Right cardiac atrium (tissue), 5 donors: ENCODE results near the gene CDKN2D. TPM values are rescaled to one million over a fixed set of nuclear protein-coding genes. Genes with fewer than 3 reads are reported as not detected.
"Not testable (repeated sequence)": the region's sequence is repeated elsewhere in the genome, so short reads cannot be mapped to it uniquely, and the experiment has no call there.

ENCODE experiments used
- ATAC-seq, 2 donors: fragments of 200-7000 bp; cut with Tn5 transposase; one replicate each; pipeline versions ENCODE4 v1.8.0 to v1.9.1; 2020; ENCODE audit warnings: moderate library complexity in 2 of 2, mild to moderate bottlenecking in 1 of 2
- DNase-seq, 3 donors: peaks; one replicate each; pipeline ENCODE4 v3.0.0-alpha.2; 2020
- H3K27ac ChIP-seq: one replicate; pipeline ENCODE4 v1.5.1; 2013; ENCODE audit warnings: mild to moderate bottlenecking, low read length, control low read depth, moderate library complexity
- H3K27me3 ChIP-seq: one replicate; pipeline ENCODE4 v1.6.1; 2013; ENCODE audit not compliant: control insufficient read depth, insufficient read depth
- H3K4me1 ChIP-seq: one replicate; pipeline ENCODE4 v1.6.1; 2013; ENCODE audit warnings: low read length; ENCODE audit not compliant: control insufficient read depth, insufficient read depth
- H3K4me3 ChIP-seq: one replicate; pipeline ENCODE4 v1.5.1; 2013; ENCODE audit warnings: low read length, control low read depth
- H3K9me3 ChIP-seq: one replicate; pipeline ENCODE4 v1.6.1; 2013; ENCODE audit warnings: low read length; ENCODE audit not compliant: control insufficient read depth
- WGBS: extraction: QIAGEN DNeasy Blood & Tissue Kit; methylation state at CpG from one replicate; pipeline ENCODE4 v1.1.7; 2013; 5-methylcytosine and 5-hydroxymethylcytosine counted together
- intact Hi-C, 4 donors: fragments of 100-400 bp; cut with DNase I; formaldehyde crosslinking; loops; one replicate each; pipeline versions ENCODE4 v1.11.0 to v1.14.0; 2022 to 2023
- polyA plus RNA-seq: library from polyadenylated mRNA; stranded (reverse); fragments of 200-250 nt; gene quantifications from one replicate; pipeline ENCODE4 v1.2.3, GENCODE V29; 2013
- total RNA-seq, 4 donors: library from RNA; stranded (reverse); fragmentation: NEBNext Ultra II Directional; extraction: Animal tissue kit (Norgen Biotek cat#: 25700); gene quantifications; one replicate each; pipeline ENCODE4 v1.2.1, GENCODE V29; 2021
- donor health status: healthy with polysubstance abuse.
- donor health status: DM: no; HTN: yes; CAD: no.
- donor health status: DM: no; HTN: no; CAD: no.
- donor health status: DM: no; HTN: yes; CAD: no; lungs with severe emphysema.
- donor health status: DM: yes; HTN: yes; CAD: no.

Gene CDKN2D
- total and polyA plus RNA-seq, 5 donors = 6.1 to 9.4 (median 7.4) TPM

GRCh38 chr19:10538204-10538983 is 30.4 kb downstream of the CDKN2D start:
- WGBS = 72% methylated on average over 20 of the region's 20 CpGs
- H3K9me3 ChIP-seq = no peaks in the 10 kb centered on the region
- H3K4me1 ChIP-seq = no peaks in the 10 kb centered on the region
- H3K27me3 ChIP-seq = no peaks in the 10 kb centered on the region
- DNase-seq = peak in 2 of 3 donors; percentile 2
- no peak overlapping the region for H3K4me3 ChIP-seq
- intact Hi-C loops = no loop called here
- no peak overlapping the region for H3K27ac ChIP-seq
- ATAC-seq = no peak

GRCh38 chr19:10537668-10538067 is 31.1 kb downstream of the CDKN2D start:
- intact Hi-C loops = no loop called here

GRCh38 chr19:10535613-10536012 is 33.2 kb downstream of the CDKN2D start:
- no peaks in the 10 kb centered on the region for H3K4me1 ChIP-seq
- 70% methylated on average over 6 of the region's 6 CpGs for WGBS
- DNase-seq (no peak), ATAC-seq (no peak)
- no peak overlapping the region for H3K27ac ChIP-seq
- no peaks in the 10 kb centered on the region for H3K27me3 ChIP-seq
- intact Hi-C loops = no loop called here
- H3K4me3 ChIP-seq = no peak overlapping the region
- no peaks in the 10 kb centered on the region for H3K9me3 ChIP-seq

More at GRCh38 chr19:10537668-10538067, 31.1 kb downstream of the CDKN2D start:
- no peak for ATAC-seq
- Histone ChIP-seq H3K27ac (no peak overlapping the region), H3K4me1 (no peaks in the 10 kb centered on the region), H3K27me3 (no peaks in the 10 kb centered on the region), H3K4me3 (no peak overlapping the region), H3K9me3 (no peaks in the 10 kb centered on the region)
- no peak for DNase-seq
- WGBS = 79% methylated on average over 11 of the region's 11 CpGs

- Histone ChIP-seq H3K9me3 (no peaks in the 10 kb centered on the region), H3K27ac (no peak overlapping the region), H3K27me3 (no peaks in the 10 kb centered on the region), H3K4me3 (no peak overlapping the region), H3K4me1 (no peaks in the 10 kb centered on the region)
- intact Hi-C loops = no loop called here
- 71% methylated on average over 10 of the region's 10 CpGs for WGBS
- DNase-seq (no peak), ATAC-seq (peak; percentile 63 to 87)
Observed at GRCh38 chr19:10533646-10534386, 35.0 kb downstream of the CDKN2D start.

GRCh38 chr19:10532457-10532856 is 36.3 kb downstream of the CDKN2D start:
- Histone ChIP-seq H3K4me1 (no peaks in the 10 kb centered on the region), H3K4me3 (no peak overlapping the region), H3K9me3 (no peaks in the 10 kb centered on the region), H3K27ac (no peak overlapping the region), H3K27me3 (no peaks in the 10 kb centered on the region)
- intact Hi-C loops = no loop called here
- DNase-seq (no peak), ATAC-seq (no peak)
- WGBS = 87% methylated on average over 1 of the region's 1 CpG

GRCh38 chr19:10526887-10527286 is 41.9 kb downstream of the CDKN2D start:
- H3K27ac ChIP-seq, ATAC-seq, H3K4me3 ChIP-seq, intact Hi-C loops, H3K27me3 ChIP-seq, H3K9me3 ChIP-seq, DNase-seq, H3K4me1 ChIP-seq: not testable (repeated sequence)
- 87% methylated on average over 8 of the region's 8 CpGs for WGBS

- Histone ChIP-seq H3K9me3 (no peaks in the 10 kb centered on the region), H3K27me3 (no peaks in the 10 kb centered on the region), H3K4me1 (no peaks in the 10 kb centered on the region), H3K27ac (no peak overlapping the region), H3K4me3 (no peak overlapping the region)
- WGBS = 88% methylated on average over 7 of the region's 7 CpGs
- intact Hi-C loops = no loop called here
- no peak for DNase-seq
- no peak for ATAC-seq
Observed at GRCh38 chr19:10525636-10526035, 43.1 kb downstream of the CDKN2D start.

- Histone ChIP-seq H3K27ac (no peak overlapping the region), H3K4me3 (no peak overlapping the region), H3K27me3 (no peaks in the 10 kb centered on the region), H3K4me1 (no peaks in the 10 kb centered on the region), H3K9me3 (no peaks in the 10 kb centered on the region)
- ATAC-seq = no peak
- intact Hi-C loops = no loop called here
- no peak for DNase-seq
- 80% methylated on average over 3 of the region's 3 CpGs for whole genome bisulfite sequencing
Observed at GRCh38 chr19:10523135-10523636, 45.6 kb downstream of the CDKN2D start.

GRCh38 chr19:10521461-10522171 is 47.2 kb downstream of the CDKN2D start:
- DNase-seq = no peak
- 72% methylated on average over 13 of the region's 13 CpGs for WGBS
- no peak for ATAC-seq
- H3K27me3 ChIP-seq = no peaks in the 10 kb centered on the region
- no peak overlapping the region for H3K4me3 ChIP-seq
- no peaks in the 10 kb centered on the region for H3K9me3 ChIP-seq
- no peak overlapping the region for H3K27ac ChIP-seq
- no peaks in the 10 kb centered on the region for H3K4me1 ChIP-seq
- intact Hi-C loops = no loop called here

GRCh38 chr19:10520652-10521318 is 48.0 kb downstream of the CDKN2D start:
- intact Hi-C loops = no loop called here
- no peak for DNase-seq
- H3K27ac ChIP-seq = no peak overlapping the region
- no peaks in the 10 kb centered on the region for H3K27me3 ChIP-seq
- H3K4me1 ChIP-seq = no peaks in the 10 kb centered on the region
- no peak for ATAC-seq
- WGBS = 84% methylated on average over 15 of the region's 15 CpGs
- no peak overlapping the region for H3K4me3 ChIP-seq
- H3K9me3 ChIP-seq = no peaks in the 10 kb centered on the region
